ENCODE results near the gene GUCD1. TPM values are rescaled to one million over a fixed set of nuclear protein-coding genes. Genes with fewer than 3 reads are reported as not detected.

The GUCD1 gene
- total and polyA plus RNA-seq, 2 of the 8 experiments (the other 6 are each of a cell fraction or from before 2014, with no cell fraction given) = 85.2 to 128 TPM

GRCh38 chr22:24543185-24543601 is 11.7 kb downstream of the GUCD1 start:
- no peak overlapping the region for H3K4ac ChIP-seq (replicated peaks; ENCODE audit: insufficient read length, low read depth, low read length)

More at GRCh38 chr22:24543185-24543601, 11.7 kb downstream of the GUCD1 start:
- Histone ChIP-seq H3K79me1 (ENCODE audit: low read depth, low read length) (no peaks in the 10 kb centered on the region), H3K79me2 (ENCODE audit: control insufficient read depth in 1 of 2, insufficient read depth in 2 of 2, low read length in 2 of 2) (no peaks in the 10 kb centered on the region), H3K56ac (replicated peaks; ENCODE audit: insufficient read length, low read depth, low read length) (no peak overlapping the region), H3K18ac (ENCODE audit: extremely low read depth, low read length) (no peak overlapping the region), H2BK20ac (ENCODE audit: low read length) (no peak overlapping the region), H2BK5ac (ENCODE audit: low read depth, low read length) (no peak overlapping the region; the same call in 1 of the 2 replicates), H4K5ac (ENCODE audit: insufficient read length, low read depth, low read length) (no peak overlapping the region), H3K9me3 (ENCODE audit: insufficient read depth in 2 of 2, low read depth in 1 of 2, low read length in 1 of 2) (no peaks in the 10 kb centered on the region), H3K27ac (ENCODE audit: low read depth, low read length) (no peak overlapping the region), H2BK15ac (ENCODE audit: low read length) (no peak overlapping the region), H3K4me3 (ENCODE audit: extremely low read depth in 1 of 4, insufficient read depth in 2 of 4, low read depth in 3 of 4, low read length in 4 of 4) (no peak overlapping the region), H2AFZ (ENCODE audit: low read length) (no peak overlapping the region), H3K4me1 (replicated peaks in 1 of 4; ENCODE audit: control insufficient read depth in 3 of 4, insufficient read depth in 4 of 4, low read length in 3 of 4) (no peaks in the 10 kb centered on the region), H3K36me3 (ENCODE audit: control insufficient read depth in 2 of 4, insufficient read depth in 4 of 4, low read length in 3 of 4) (peaks cover 26 to 56% (median 41%) of the 10 kb centered on the region in 4 experiments), H3K4me2 (ENCODE audit: insufficient read depth in 1 of 2, low read depth in 2 of 2, low read length in 2 of 2) (no peak overlapping the region), H3K23ac (ENCODE audit: insufficient read length) (no peak overlapping the region), H2BK12ac (ENCODE audit: low read depth, low read length) (no peak overlapping the region), H2BK120ac (replicated peaks; ENCODE audit: low read depth, low read length) (no peak overlapping the region), H3K14ac (ENCODE audit: insufficient read length) (no peak overlapping the region), H4K91ac (replicated peaks; ENCODE audit: insufficient read length, low read length) (no peak overlapping the region), H3K27me3 (replicated peaks in 1 of 4; ENCODE audit: control insufficient read depth in 3 of 4, extremely low read depth in 1 of 4, insufficient read depth in 3 of 4, low read length in 3 of 4) (no peaks in the 10 kb centered on the region), H4K20me1 (replicated peaks in 1 of 2; ENCODE audit: control insufficient read depth in 1 of 2, insufficient read depth in 2 of 2, low read length in 2 of 2) (peaks cover 0 to 11% of the 10 kb centered on the region in 2 experiments), H3K23me2 (ENCODE audit: low read depth, low read length) (no peaks in the 10 kb centered on the region), H2AK5ac (ENCODE audit: low read depth, low read length) (no peak overlapping the region), H3K9ac (replicated peaks in 1 of 4; ENCODE audit: extremely low read depth in 1 of 4, low read depth in 3 of 4, low read length in 3 of 4) (no peak overlapping the region), H4K8ac (ENCODE audit: extremely low read depth, insufficient read depth, low read length) (no peak overlapping the region)
- ChIA-PET CTCF (ENCODE audit: partially characterized antibody) (no interaction called here), POLR2A (ENCODE audit: partially characterized antibody) (no interaction called here)
- no peak for FAIRE-seq
- DNase-seq (ENCODE audit: low read depth in 1 of 2, low spot score in 2 of 2) = no peak
- TF ChIP-seq KDM4A (IDR thresholded peaks at IDR 0.05; ENCODE audit: low read depth, low read length, severe bottlenecking) = no peak
- TF ChIP-seq CREB1 (IDR thresholded peaks at IDR 0.05) = no peak
- TF ChIP-seq, protein P1, sequence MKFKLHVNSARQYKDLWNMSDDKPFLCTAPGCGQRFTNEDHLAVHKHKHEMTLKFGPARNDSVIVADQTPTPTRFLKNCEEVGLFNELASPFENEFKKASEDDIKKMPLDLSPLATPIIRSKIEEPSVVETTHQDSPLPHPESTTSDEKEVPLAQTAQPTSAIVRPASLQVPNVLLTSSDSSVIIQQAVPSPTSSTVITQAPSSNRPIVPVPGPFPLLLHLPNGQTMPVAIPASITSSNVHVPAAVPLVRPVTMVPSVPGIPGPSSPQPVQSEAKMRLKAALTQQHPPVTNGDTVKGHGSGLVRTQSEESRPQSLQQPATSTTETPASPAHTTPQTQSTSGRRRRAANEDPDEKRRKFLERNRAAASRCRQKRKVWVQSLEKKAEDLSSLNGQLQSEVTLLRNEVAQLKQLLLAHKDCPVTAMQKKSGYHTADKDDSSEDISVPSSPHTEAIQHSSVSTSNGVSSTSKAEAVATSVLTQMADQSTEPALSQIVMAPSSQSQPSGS (IDR thresholded peaks at IDR 0.05; ENCODE audit: low read length) = no peak
- no peak for TF ChIP-seq TBP (IDR thresholded peaks at IDR 0.05; ENCODE audit: low read depth, low read length)
- no peak for TF ChIP-seq SIX5 (IDR thresholded peaks at IDR 0.05; ENCODE audit: low read depth, low read length)
- no peak for TF ChIP-seq HDAC6 (IDR thresholded peaks at IDR 0.05; ENCODE audit: low read depth, low read length)
- whole genome bisulfite sequencing, 2 experiments (ENCODE audit: extremely low coverage in 1 of 2, insufficient coverage in 1 of 2, insufficient read length in 1 of 2, insufficient replicate concordance in 2 of 2, low coverage in 1 of 2, low lambda C conversion rate in 2 of 2, missing lambda C conversion rate in 1 of 2) = 91% methylated on average over 7 of the region's 7 CpGs; no CpG with 5 or more reads in 1 of the 2 experiments
